Measurements from ENCODE around the gene NLK. TPM values are rescaled to one million over a fixed set of nuclear protein-coding genes. Genes with fewer than 3 reads are reported as not detected.

NLK gene
- total RNA-seq = 10 to 100 TPM in 2 of 4 donors, 1 to 10 TPM in 2; 7.7 to 20.8 (median 11.5) TPM

GRCh38 chr17:28042657-28042720 lies at the start of gene NLK:
Gene NLK, plus strand, starts transcription at chr17:28042677. Its CDS starts 197 bp downstream, at chr17:28042874.
- TF ChIP-seq EP300 (IDR thresholded peaks at IDR 0.05) = no peak
- TF ChIP-seq POLR2AphosphoS5 (IDR thresholded peaks at IDR 0.05) = no peak
- no peak for TF ChIP-seq POLR2A (IDR thresholded peaks at IDR 0.05)
- no peak for TF ChIP-seq CTCF (IDR thresholded peaks at IDR 0.05)
- H3K36me3 ChIP-seq = no peaks in the 10 kb centered on the region
- H3K27ac ChIP-seq = peak within 1 kb of the TSS; percentile 82
- H3K4me3 ChIP-seq = peak within 1 kb of the TSS; percentile 87
- 85% methylated on average over 1 of the region's 1 CpG for WGBS
- H3K9me3 ChIP-seq = no peaks in the 10 kb centered on the region
- no peak for DNase-seq (ENCODE audit: low spot score in 2 of 2)
- H3K4me1 ChIP-seq = peaks cover 37% of the 10 kb centered on the region
- no peaks in the 10 kb centered on the region for H3K27me3 ChIP-seq

GRCh38 chr17:27993161-27993695 lies 49.2 kb upstream of the NLK start:
- no peak overlapping the region for H3K4me3 ChIP-seq
- peaks cover 9% of the 10 kb centered on the region for H3K27me3 ChIP-seq
- H3K36me3 ChIP-seq = no peaks in the 10 kb centered on the region
- TF ChIP-seq POLR2A (IDR thresholded peaks at IDR 0.05) (no peak), CTCF (IDR thresholded peaks at IDR 0.05) (no peak), POLR2AphosphoS5 (IDR thresholded peaks at IDR 0.05) (no peak), EP300 (IDR thresholded peaks at IDR 0.05) (no peak)
- WGBS = 87% methylated on average over 3 of the region's 3 CpGs
- H3K27ac ChIP-seq = no peak overlapping the region
- H3K9me3 ChIP-seq = no peaks in the 10 kb centered on the region
- no peaks in the 10 kb centered on the region for H3K4me1 ChIP-seq
- no peak for DNase-seq (ENCODE audit: low spot score in 2 of 2)

- Histone ChIP-seq H3K27me3 (peaks cover 9% of the 10 kb centered on the region), H3K36me3 (no peaks in the 10 kb centered on the region), H3K4me1 (no peaks in the 10 kb centered on the region), H3K4me3 (no peak overlapping the region), H3K27ac (no peak overlapping the region), H3K9me3 (no peaks in the 10 kb centered on the region)
- no peak for TF ChIP-seq POLR2AphosphoS5 (IDR thresholded peaks at IDR 0.05)
- TF ChIP-seq CTCF (IDR thresholded peaks at IDR 0.05) = no peak
- TF ChIP-seq POLR2A (IDR thresholded peaks at IDR 0.05) = no peak
- DNase-seq (ENCODE audit: low spot score in 2 of 2) = no peak
- WGBS = 80% methylated on average over 7 of the region's 7 CpGs
Observed at GRCh38 chr17:27993723-27994310, 48.7 kb upstream of the NLK start.

- Histone ChIP-seq H3K36me3 (no peaks in the 10 kb centered on the region), H3K27me3 (peaks cover 9% of the 10 kb centered on the region), H3K4me1 (no peaks in the 10 kb centered on the region), H3K4me3 (no peak overlapping the region), H3K27ac (no peak overlapping the region), H3K9me3 (no peaks in the 10 kb centered on the region)
- no peak for TF ChIP-seq POLR2A (IDR thresholded peaks at IDR 0.05)
- TF ChIP-seq EP300 (IDR thresholded peaks at IDR 0.05) = no peak
- no peak for TF ChIP-seq CTCF (IDR thresholded peaks at IDR 0.05)
- no peak for TF ChIP-seq POLR2AphosphoS5 (IDR thresholded peaks at IDR 0.05)
- WGBS = 10% methylated on average over 1 of the region's 1 CpG
- DNase-seq (ENCODE audit: low spot score in 2 of 2) = no peak
Observed at GRCh38 chr17:27994586-27994985, 47.9 kb upstream of the NLK start.

- peaks cover 9% of the 10 kb centered on the region for H3K27me3 ChIP-seq
- WGBS = 61% methylated on average over 1 of the region's 1 CpG
- no peaks in the 10 kb centered on the region for H3K9me3 ChIP-seq
- TF ChIP-seq POLR2AphosphoS5 (IDR thresholded peaks at IDR 0.05) (no peak), POLR2A (IDR thresholded peaks at IDR 0.05) (no peak), EP300 (IDR thresholded peaks at IDR 0.05) (no peak), CTCF (IDR thresholded peaks at IDR 0.05) (no peak)
- DNase-seq (ENCODE audit: low spot score in 2 of 2) = no peak
- H3K4me1 ChIP-seq = no peaks in the 10 kb centered on the region
- no peak overlapping the region for H3K4me3 ChIP-seq
- no peaks in the 10 kb centered on the region for H3K36me3 ChIP-seq
- H3K27ac ChIP-seq = no peak overlapping the region
Observed at GRCh38 chr17:27995554-27995953, 46.9 kb upstream of the NLK start.

Measured in suprapubic skin (tissue), 4 donors.